BJ (cell line): ENCODE results near the gene CMTM1. TPM values are rescaled to one million over a fixed set of nuclear protein-coding genes. Genes with fewer than 3 reads are reported as not detected.

Experiments used
- CTCF ChIA-PET: fragments of 350-600 bp; formaldehyde crosslinking; extraction: SDS; loops from one replicate; lab custom pipeline; 2021; ENCODE audit warnings: antibody characterized with exemption, inconsistent platforms; lab: Yijun Ruan, JAX
- POLR2A ChIA-PET: fragments of 300-600 bp; sonication (Branson Sonifier 250); formaldehyde crosslinking; extraction: SDS; loops from one replicate; lab custom pipeline; 2021; ENCODE audit warnings: antibody characterized with exemption; lab: Charles Lee
- DNase-seq: peaks from one replicate; pipeline ENCODE4 v3.0.0-alpha.2; 2011; ENCODE audit warnings: low read depth
- H3K27me3 ChIP-seq: 2 replicates; pipeline ENCODE4 v1.6.0; 2011; ENCODE audit warnings: low read length; ENCODE audit not compliant: control insufficient read depth, insufficient read depth
- H3K36me3 ChIP-seq: 2 replicates; pipeline ENCODE4 v1.5.1; 2011; ENCODE audit warnings: low read length; ENCODE audit not compliant: control insufficient read depth, insufficient read depth
- H3K4me3 ChIP-seq: 2 replicates; pipeline ENCODE4 v1.5.1; 2011; ENCODE audit warnings: low read depth, mild to moderate bottlenecking, control low read depth, low read length
- CTCF ChIP-seq: IDR thresholded peaks from 2 replicates; pipeline ENCODE4 v1.5.1; 2011; ENCODE audit warnings: low read depth, mild to moderate bottlenecking, control low read depth, inconsistent platforms, low read length, moderate library complexity; ENCODE audit not compliant: insufficient read depth
- polyA plus RNA-seq: library from polyadenylated mRNA; depleted of rRNA; stranded (reverse); fragments of >200 nt; gene quantifications from 2 replicates; pipeline ENCODE4 v1.2.3, GENCODE V29; 2011

Gene CMTM1
- polyA plus RNA-seq, 1 experiment, result 3.2 TPM

GRCh38 chr16:66519482-66520373 is 46.5 kb upstream of the CMTM1 start:
- Histone ChIP-seq H3K4me3 (no peak overlapping the region), H3K36me3 (peaks cover 10% of the 10 kb centered on the region), H3K27me3 (no peaks in the 10 kb centered on the region)
- no peak for TF ChIP-seq CTCF
- ChIA-PET POLR2A (no interaction called here), CTCF (interaction anchor here (1.0 to 2.9 kb wide), 2 partner anchors 37 to 113 kb away, joined by 3 to 9 read pairs; no protein-coding TSS in a partner anchor)
- no peak for DNase-seq

GRCh38 chr16:66520406-66521170 is 45.7 kb upstream of the CMTM1 start:
- ChIA-PET CTCF (interaction anchor here (2.9 kb wide), 1 partner anchor 114 kb away, joined by 9 read pairs; no protein-coding TSS in a partner anchor), POLR2A (no interaction called here)
- no peak overlapping the region for H3K4me3 ChIP-seq

GRCh38 chr16:66521252-66521713 is 45.0 kb upstream of the CMTM1 start:
- H3K36me3 ChIP-seq, result peaks cover 10% of the 10 kb centered on the region
- ChIA-PET CTCF (interaction anchor here (1.1 to 2.9 kb wide), 2 partner anchors 87 to 115 kb away, joined by 3 to 9 read pairs; no protein-coding TSS in a partner anchor), POLR2A (no interaction called here)
- no peak for DNase-seq
- no peak for TF ChIP-seq CTCF
- no peak overlapping the region for H3K4me3 ChIP-seq
- no peaks in the 10 kb centered on the region for H3K27me3 ChIP-seq

More at GRCh38 chr16:66520406-66521170, 45.7 kb upstream of the CMTM1 start:
- Histone ChIP-seq H3K36me3 (peaks cover 9% of the 10 kb centered on the region), H3K27me3 (no peaks in the 10 kb centered on the region)
- DNase-seq, result no peak
- no peak for TF ChIP-seq CTCF

- TF ChIP-seq CTCF, result no peak
- no peak overlapping the region for H3K4me3 ChIP-seq
- ChIA-PET POLR2A (no interaction called here), CTCF (interaction anchor here (1.1 to 2.9 kb wide), 3 partner anchors 43 to 115 kb away, joined by 3 to 9 read pairs (median 4); no protein-coding TSS in a partner anchor)
- H3K36me3 ChIP-seq, result peaks cover 12% of the 10 kb centered on the region
- H3K27me3 ChIP-seq, result no peaks in the 10 kb centered on the region
- DNase-seq, result no peak
Measured at GRCh38 chr16:66521951-66522771, 44.1 kb upstream of the CMTM1 start.
